ENCODE data around the gene PPP1R12A.

PPP1R12A gene

DNA sequence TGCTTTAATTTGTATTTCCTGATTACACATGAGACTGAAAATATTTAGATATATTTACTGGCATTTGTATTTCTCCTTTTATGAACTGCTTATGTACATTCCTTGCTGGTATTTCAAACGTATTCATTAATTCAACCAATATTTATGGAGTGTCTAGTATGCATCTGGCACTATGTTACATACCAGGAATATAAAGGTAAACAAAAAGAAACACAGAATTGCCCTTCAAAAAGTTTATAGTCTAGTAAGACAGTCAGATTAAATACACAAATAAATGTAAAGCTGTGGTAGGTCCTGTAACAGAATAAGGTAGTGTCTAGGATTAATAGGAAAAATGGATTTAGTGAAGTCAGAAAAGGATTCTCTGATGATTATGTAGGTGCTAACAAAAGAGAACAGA is 87.5 kb downstream of the PPP1R12A start:
- no peak overlapping the region for H3K4me3 ChIP-seq (ENCODE audit: low read length)
- no peak for DNase-seq (ENCODE audit: low read depth)
- TF ChIP-seq, protein P1, sequence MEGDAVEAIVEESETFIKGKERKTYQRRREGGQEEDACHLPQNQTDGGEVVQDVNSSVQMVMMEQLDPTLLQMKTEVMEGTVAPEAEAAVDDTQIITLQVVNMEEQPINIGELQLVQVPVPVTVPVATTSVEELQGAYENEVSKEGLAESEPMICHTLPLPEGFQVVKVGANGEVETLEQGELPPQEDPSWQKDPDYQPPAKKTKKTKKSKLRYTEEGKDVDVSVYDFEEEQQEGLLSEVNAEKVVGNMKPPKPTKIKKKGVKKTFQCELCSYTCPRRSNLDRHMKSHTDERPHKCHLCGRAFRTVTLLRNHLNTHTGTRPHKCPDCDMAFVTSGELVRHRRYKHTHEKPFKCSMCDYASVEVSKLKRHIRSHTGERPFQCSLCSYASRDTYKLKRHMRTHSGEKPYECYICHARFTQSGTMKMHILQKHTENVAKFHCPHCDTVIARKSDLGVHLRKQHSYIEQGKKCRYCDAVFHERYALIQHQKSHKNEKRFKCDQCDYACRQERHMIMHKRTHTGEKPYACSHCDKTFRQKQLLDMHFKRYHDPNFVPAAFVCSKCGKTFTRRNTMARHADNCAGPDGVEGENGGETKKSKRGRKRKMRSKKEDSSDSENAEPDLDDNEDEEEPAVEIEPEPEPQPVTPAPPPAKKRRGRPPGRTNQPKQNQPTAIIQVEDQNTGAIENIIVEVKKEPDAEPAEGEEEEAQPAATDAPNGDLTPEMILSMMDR (IDR thresholded peaks at IDR 0.05; ENCODE audit: insufficient read depth, low read depth, low read length, missing control alignments) = no peak

DNA sequence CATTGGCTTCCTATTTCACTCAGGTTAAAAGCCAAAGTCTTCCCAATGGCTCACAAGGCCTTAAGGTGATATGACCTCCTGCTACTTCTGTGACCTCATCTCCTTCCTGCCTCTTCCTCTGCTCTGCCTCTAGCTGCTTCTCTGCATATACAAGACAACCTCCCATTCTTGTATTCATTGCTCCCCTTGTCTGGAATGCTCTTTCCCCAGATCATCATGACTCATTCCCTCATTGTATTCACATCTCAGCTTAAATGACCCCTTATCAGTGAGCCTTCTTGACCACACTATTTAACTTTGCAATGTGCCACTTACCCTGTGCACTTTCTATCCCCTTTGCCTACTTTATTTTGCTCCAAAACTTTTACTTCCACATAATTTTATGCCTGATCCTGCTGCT is 90.2 kb downstream of the PPP1R12A start:
- DNase-seq (ENCODE audit: low read depth) = peak; percentile 66
- TF ChIP-seq, protein P1 (IDR thresholded peaks at IDR 0.05; ENCODE audit: insufficient read depth, low read depth, low read length, missing control alignments) = no peak
- H3K4me3 ChIP-seq (ENCODE audit: low read length) = no peak overlapping the region

DNA sequence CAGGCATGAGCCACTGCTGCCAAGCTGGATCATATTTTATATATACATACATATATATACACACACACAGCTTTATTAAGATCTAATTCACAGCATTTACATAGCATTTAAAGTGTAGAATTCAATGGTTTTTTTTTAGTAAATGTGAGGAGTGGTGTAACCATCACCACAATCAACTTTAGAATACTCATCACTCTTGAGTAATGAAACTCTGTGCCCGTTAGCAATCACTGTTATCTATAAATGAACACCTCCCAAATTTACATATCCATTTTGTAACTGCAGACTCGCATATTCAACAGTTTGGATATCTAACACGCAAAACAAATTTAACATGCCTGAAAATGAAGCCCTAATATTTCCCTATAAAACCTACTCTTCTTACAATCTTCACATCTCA is 90.9 kb downstream of the PPP1R12A start:
- H3K4me3 ChIP-seq (ENCODE audit: low read length) = no peak overlapping the region
- no peak for DNase-seq (ENCODE audit: low read depth)
- TF ChIP-seq, protein P1 (IDR thresholded peaks at IDR 0.05; ENCODE audit: insufficient read depth, low read depth, low read length, missing control alignments) = no peak

DNA sequence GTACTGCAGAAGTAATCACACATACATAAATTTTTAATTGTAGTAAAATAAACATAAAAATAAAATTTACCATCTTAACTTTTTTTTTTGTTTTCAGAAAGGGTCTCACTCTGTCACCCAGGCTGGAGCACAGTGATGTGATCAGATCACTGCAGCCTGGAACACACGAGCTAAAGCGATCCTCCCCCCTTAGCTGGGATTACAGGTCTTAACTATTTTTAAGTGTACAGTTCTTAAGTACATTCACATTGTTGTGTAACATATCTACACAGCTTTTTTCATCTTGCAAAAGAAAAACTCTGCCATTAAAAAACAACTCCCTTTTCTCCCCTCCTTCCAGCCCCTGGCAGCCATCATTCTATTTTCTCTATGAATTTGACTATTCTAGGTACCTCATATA is 92.3 kb downstream of the PPP1R12A start:
- no peak for DNase-seq (ENCODE audit: low read depth)
- TF ChIP-seq, protein P1 (IDR thresholded peaks at IDR 0.05; ENCODE audit: insufficient read depth, low read depth, low read length, missing control alignments) = no peak
- H3K4me3 ChIP-seq (ENCODE audit: low read length) = no peak overlapping the region

DNA sequence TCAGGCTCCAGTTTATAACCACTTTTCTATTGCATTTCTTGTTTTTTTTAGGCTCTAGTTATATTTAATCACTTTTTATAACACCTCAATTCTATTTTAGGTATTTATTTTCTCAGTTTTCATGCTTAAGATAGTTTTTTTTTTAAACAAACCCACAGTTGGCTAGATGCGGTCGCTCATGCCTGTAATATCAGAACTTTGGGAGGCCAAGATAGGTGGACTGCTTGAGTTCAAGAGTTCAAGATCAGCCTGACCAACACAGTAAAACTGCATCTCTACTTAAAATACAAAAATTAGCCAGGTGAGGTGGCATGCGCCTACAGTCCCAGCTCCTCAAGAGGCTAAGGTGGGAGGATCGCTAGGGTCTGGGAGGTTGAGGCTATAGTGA is 93.0 kb downstream of the PPP1R12A start:
- DNase-seq (ENCODE audit: low read depth) = no peak
- TF ChIP-seq, protein P1 (IDR thresholded peaks at IDR 0.05; ENCODE audit: insufficient read depth, low read depth, low read length, missing control alignments) = no peak
- H3K4me3 ChIP-seq (ENCODE audit: low read length) = no peak overlapping the region

DNA sequence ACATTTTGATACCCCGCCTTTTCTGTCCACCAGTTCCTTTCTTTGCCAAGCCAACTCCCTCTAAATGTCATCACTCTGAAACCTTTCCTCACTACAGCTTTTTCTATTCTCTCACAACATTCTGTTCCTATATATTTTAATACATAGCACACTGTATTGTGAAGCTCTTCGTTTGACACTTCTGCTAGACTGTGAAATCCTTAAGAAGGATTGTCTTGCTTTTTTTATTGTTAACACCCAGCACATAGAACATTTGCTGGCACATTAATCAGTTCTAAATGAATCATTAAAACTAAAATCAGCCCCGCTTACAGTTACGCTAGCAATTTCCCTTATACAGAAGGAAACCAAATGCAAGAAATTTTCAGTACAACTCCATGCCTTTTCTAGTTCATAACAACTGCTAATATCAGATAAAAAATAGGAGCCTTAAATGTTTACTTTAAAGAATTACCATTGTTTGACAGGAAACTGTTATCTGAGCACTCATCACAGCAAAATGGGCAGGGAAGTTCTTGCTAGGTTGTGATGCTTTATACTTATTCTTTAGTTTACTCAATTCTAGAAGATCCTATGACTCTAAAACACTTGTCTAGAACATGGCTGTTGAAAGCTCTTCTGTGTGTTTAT is 93.5 kb downstream of the PPP1R12A start:
- no peak for DNase-seq (ENCODE audit: low read depth)
- H3K4me3 ChIP-seq (ENCODE audit: low read length) = no peak overlapping the region
- TF ChIP-seq, protein P1 (IDR thresholded peaks at IDR 0.05; ENCODE audit: insufficient read depth, low read depth, low read length, missing control alignments) = no peak

DNA sequence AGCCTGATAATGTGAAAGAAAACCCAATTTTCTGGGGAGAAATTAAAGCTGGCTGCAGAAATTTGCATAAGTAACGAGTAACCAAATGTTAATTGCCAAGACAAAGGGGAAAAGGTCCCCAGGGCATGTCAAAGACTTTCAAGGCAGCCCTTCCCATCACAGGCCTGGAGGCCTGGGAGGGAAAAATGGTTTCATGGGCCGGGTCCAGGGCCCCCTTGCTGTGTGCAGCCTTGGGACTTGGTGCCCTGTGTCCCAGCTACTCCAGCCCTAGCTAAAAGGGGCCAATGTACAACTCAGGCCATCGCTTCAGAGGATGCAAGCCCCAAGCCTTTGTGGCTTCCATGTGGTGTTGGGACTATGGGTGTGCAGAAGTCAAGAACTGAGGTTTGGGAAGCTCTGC is 96.5 kb downstream of the PPP1R12A start:
- DNase-seq (ENCODE audit: low read depth) = no peak
- H3K4me3 ChIP-seq (ENCODE audit: low read length) = no peak overlapping the region
- TF ChIP-seq, protein P1 (IDR thresholded peaks at IDR 0.05; ENCODE audit: insufficient read depth, low read depth, low read length, missing control alignments) = no peak
